WTC11 (cell line): ENCODE results near the gene STK10. TPM values are rescaled to one million over a fixed set of nuclear protein-coding genes. Genes with fewer than 3 reads are reported as not detected.

Experiments used
- ATAC-seq: fragments of 200-7000 bp; cut with Tn5 transposase; 2 replicates; pipeline ENCODE4 v1.10.0; 2021; ENCODE audit warnings: mild to moderate bottlenecking, moderate library complexity
- CTCF ChIA-PET: fragments of 300-600 bp; sonication (Branson Sonifier 250); formaldehyde crosslinking; loops from one replicate; lab custom pipeline; 2021; ENCODE audit warnings: antibody characterized with exemption; lab: Charles Lee
- POLR2A ChIA-PET: fragments of 350-600 bp; sonication (Branson Sonifier 250); formaldehyde crosslinking; loops from one replicate; lab custom pipeline; 2021; ENCODE audit warnings: antibody characterized with exemption; lab: Charles Lee
- DNase-seq: peaks from one replicate; pipeline ENCODE4 v3.0.0; 2021; ENCODE audit warnings: low spot score
- H3K27ac Mint-ChIP-seq: 2 replicates; pipeline ENCODE4 v1.8.0; 2021; ENCODE audit warnings: mixed read lengths
- H3K27me3 Mint-ChIP-seq: 2 replicates; pipeline ENCODE4 v1.8.0; 2021; ENCODE audit warnings: low read depth, mild to moderate bottlenecking, moderate library complexity, mixed read lengths
- H3K36me3 Mint-ChIP-seq: 2 replicates; pipeline ENCODE4 v1.8.0; 2021; ENCODE audit warnings: mixed read lengths
- H3K4me1 Mint-ChIP-seq: 2 replicates; pipeline ENCODE4 v1.8.0; 2022; ENCODE audit warnings: mixed read lengths
- H3K4me3 Mint-ChIP-seq: 2 replicates; pipeline ENCODE4 v1.8.0; 2021; ENCODE audit warnings: mild to moderate bottlenecking, moderate library complexity, mixed read lengths
- H3K9me3 Mint-ChIP-seq: 2 replicates; pipeline ENCODE4 v1.8.0; 2021; ENCODE audit warnings: mixed read lengths
- ATF3 ChIP-seq: sonication (generic); formaldehyde crosslinking; conservative IDR thresholded peaks from 2 replicates; pipeline ENCODE4 v1.8.1; 2022; ENCODE audit warnings: mild to moderate bottlenecking, missing genetic modification reagents
- E2F1 ChIP-seq: sonication (generic); formaldehyde crosslinking; IDR thresholded peaks from 2 replicates; pipeline ENCODE4 v1.8.0; 2022; ENCODE audit warnings: mild to moderate bottlenecking, missing genetic modification reagents
- E2F5 ChIP-seq: sonication (generic); formaldehyde crosslinking; IDR thresholded peaks from 2 replicates; pipeline ENCODE4 v1.8.1; 2022; ENCODE audit warnings: mild to moderate bottlenecking, moderate library complexity, missing genetic modification reagents
- ELF4 ChIP-seq: sonication (generic); formaldehyde crosslinking; IDR thresholded peaks from 2 replicates; pipeline ENCODE4 v1.8.1; 2022; ENCODE audit warnings: low read depth, mild to moderate bottlenecking, moderate library complexity, missing genetic modification reagents
- FOXP1 ChIP-seq: sonication (generic); formaldehyde crosslinking; IDR thresholded peaks from 2 replicates; pipeline ENCODE4 v1.8.0; 2022; ENCODE audit warnings: missing genetic modification reagents, mild to moderate bottlenecking, moderate library complexity, borderline replicate concordance
- GABPB1 ChIP-seq: sonication (generic); formaldehyde crosslinking; IDR thresholded peaks from 2 replicates; pipeline ENCODE4 v1.8.1; 2023; ENCODE audit warnings: mild to moderate bottlenecking, missing genetic modification reagents
- HMGXB4 ChIP-seq: sonication (generic); formaldehyde crosslinking; IDR thresholded peaks from 2 replicates; pipeline ENCODE4 v1.8.1; 2023; ENCODE audit warnings: mild to moderate bottlenecking, moderate library complexity, missing genetic modification reagents
- IRF1 ChIP-seq: sonication (generic); formaldehyde crosslinking; IDR thresholded peaks from 2 replicates; pipeline ENCODE4 v1.8.0; 2023; ENCODE audit warnings: missing genetic modification reagents
- MAX ChIP-seq: sonication (generic); formaldehyde crosslinking; IDR thresholded peaks from 2 replicates; pipeline ENCODE4 v1.8.0; 2022; ENCODE audit warnings: mild to moderate bottlenecking, missing genetic modification reagents
- MLX ChIP-seq: sonication (generic); formaldehyde crosslinking; IDR thresholded peaks from 2 replicates; pipeline ENCODE4 v1.8.1; 2023; ENCODE audit warnings: mild to moderate bottlenecking, missing genetic modification reagents, moderate library complexity
- NFATC4 ChIP-seq: fragments of 250-450 bp; sonication (Bioruptor Pico); IDR thresholded peaks from 2 replicates; pipeline ENCODE4 v1.9.0; 2021; ENCODE audit warnings: mild to moderate bottlenecking
- NFE2L1 ChIP-seq: sonication (generic); formaldehyde crosslinking; IDR thresholded peaks from 2 replicates; pipeline ENCODE4 v1.8.1; 2023; ENCODE audit warnings: missing genetic modification reagents
- OVOL2 ChIP-seq: fragments of 250-450 bp; sonication (Bioruptor Pico); IDR thresholded peaks from 2 replicates; pipeline ENCODE4 v1.9.0; 2021; ENCODE audit warnings: mild to moderate bottlenecking, borderline replicate concordance
- RORB ChIP-seq: fragments of 250-450 bp; sonication (Bioruptor Pico); IDR thresholded peaks from 2 replicates; pipeline ENCODE4 v1.9.0; 2021; ENCODE audit warnings: mild to moderate bottlenecking
- SMAD3 ChIP-seq: sonication (generic); formaldehyde crosslinking; IDR thresholded peaks from 2 replicates; pipeline ENCODE4 v1.8.0; 2022; ENCODE audit warnings: missing genetic modification reagents, mild to moderate bottlenecking, borderline replicate concordance
- ZBTB43 ChIP-seq: sonication (generic); formaldehyde crosslinking; IDR thresholded peaks from 2 replicates; pipeline ENCODE4 v1.8.1; 2023; ENCODE audit warnings: mild to moderate bottlenecking, missing genetic modification reagents
- ZNF219 ChIP-seq: sonication (generic); formaldehyde crosslinking; IDR thresholded peaks from 2 replicates; pipeline ENCODE4 v1.8.0; 2023; ENCODE audit warnings: missing genetic modification reagents, mild to moderate bottlenecking, borderline replicate concordance
- total RNA-seq: library from RNA; stranded (reverse); gene quantifications from 3 replicates; pipeline ENCODE4 v1.2.3, GENCODE V29; 2021

The STK10 gene
- total RNA-seq, 1 experiment from 2014 or later, result 20.5 TPM

GRCh38 chr5:172104801-172105701 is 83.0 kb downstream of the STK10 start:
- no peak for DNase-seq
- no peaks in the 10 kb centered on the region for H3K9me3 Mint-ChIP-seq
- TF ChIP-seq ZNF219 (CRISPR knock-in tag) (no peak), HMGXB4 (CRISPR knock-in tag) (no peak), RORB (CRISPR knock-in tag) (no peak), E2F5 (no peak), ELF4 (CRISPR knock-in tag) (no peak), ZBTB43 (CRISPR knock-in tag) (no peak)
- TF ChIP-seq, all 79 proteins: peak for 0
- no peak for ATAC-seq
- Mint-ChIP-seq H3K27ac (peak overlapping the region; percentile 84; the same call in 1 of the 2 replicates), H3K4me1 (peaks cover 34% of the 10 kb centered on the region), H3K4me3 (no peak overlapping the region), H3K27me3 (no peaks in the 10 kb centered on the region), H3K36me3 (no peaks in the 10 kb centered on the region)
- CTCF ChIA-PET, result interaction anchor here (0.5 to 5.7 kb wide), 9 partner anchors 9 to 192 kb away, joined by 3 to 49 read pairs (median 5); partner anchors contain the start of gene STK10
- POLR2A ChIA-PET, result no interaction called here

GRCh38 chr5:172104021-172104420 is 84.0 kb downstream of the STK10 start:
- DNase-seq (no peak), ATAC-seq (peak; percentile 16)
- Mint-ChIP-seq H3K36me3 (no peaks in the 10 kb centered on the region), H3K9me3 (peaks cover under 1% of the 10 kb centered on the region; the same call in 1 of the 2 replicates), H3K4me1 (peaks cover 30% of the 10 kb centered on the region), H3K4me3 (no peak overlapping the region), H3K27me3 (no peaks in the 10 kb centered on the region), H3K27ac (peak overlapping the region; percentile 49)
- ChIA-PET POLR2A (interaction anchor here (0.6 to 0.7 kb wide), 2 partner anchors 18 to 176 kb away, joined by 6 to 7 read pairs; no protein-coding TSS in a partner anchor), CTCF (interaction anchor here (0.7 to 5.7 kb wide), 9 partner anchors 8 to 661 kb away, joined by 3 to 49 read pairs (median 4); partner anchors contain the start of gene STK10)
- TF ChIP-seq ATF3 (CRISPR knock-in tag), result peak; percentile 76; the same call in 1 of the 2 replicates
- TF ChIP-seq MAX (CRISPR knock-in tag), result peak; percentile 62
- peak; percentile 59; the same call in 1 of the 2 replicates for TF ChIP-seq FOXP1 (CRISPR knock-in tag)
- no peak for TF ChIP-seq NFATC4 (CRISPR knock-in tag)
- no peak for TF ChIP-seq IRF1 (CRISPR knock-in tag)
- no peak for TF ChIP-seq OVOL2 (CRISPR knock-in tag)
- peak; percentile 98 for TF ChIP-seq GABPB1 (CRISPR knock-in tag)
- TF ChIP-seq SMAD3, result no peak
- TF ChIP-seq MLX (CRISPR knock-in tag), result no peak
- no peak for TF ChIP-seq NFE2L1 (CRISPR knock-in tag)
- TF ChIP-seq E2F1 (CRISPR knock-in tag), result no peak
